ENCODE data around the gene CD1C. TPM values are rescaled to one million over a fixed set of nuclear protein-coding genes. Genes with fewer than 3 reads are reported as not detected.

The CD1C gene
- total and polyA plus RNA-seq, 2 donors (not counting 3 experiments of a cell fraction or from before 2014, with no cell fraction given) = not detected

- POLR2A ChIA-PET = no interaction called here
- dilution Hi-C loops (cut with MboI; ENCODE audit: extremely low pct_ligation_motif_present, low sequenced_read_pairs) = no loop called here
- no peaks in the 10 kb centered on the region for H3K4me1 ChIP-seq (ENCODE audit: control insufficient read depth, extremely low read depth, insufficient read depth, low read length)
- CTCF ChIA-PET = no interaction called here
- no peak for DNase-seq (ENCODE audit: low read depth, low spot score)
- H3K36me3 ChIP-seq (ENCODE audit: control insufficient read depth in 2 of 2, extremely low read depth in 1 of 2, insufficient read depth in 2 of 2, low read length in 2 of 2) = no peaks in the 10 kb centered on the region
- intact Hi-C loops (cut with micrococcal nuclease) = no loop called here
- no peaks in the 10 kb centered on the region for H3K27me3 ChIP-seq (ENCODE audit: control insufficient read depth in 2 of 2, insufficient read depth in 2 of 2, low read length in 2 of 2)
- no peak overlapping the region for H2AFZ ChIP-seq (ENCODE audit: low read depth, low read length)
- no peak overlapping the region for H3K4me2 ChIP-seq (ENCODE audit: insufficient read depth, low read length)
- no peak for FAIRE-seq
- BruUV-seq (replicated peaks) = no TSS peak
- H3K9me1 ChIP-seq (replicated peaks; ENCODE audit: control insufficient read depth, extremely low read depth, insufficient read depth, low read length) = no peaks in the 10 kb centered on the region
- H4K20me1 ChIP-seq (replicated peaks; ENCODE audit: control insufficient read depth, extremely low read depth, insufficient read depth, low read length) = no peaks in the 10 kb centered on the region
- TF ChIP-seq GATA2 (IDR thresholded peaks at IDR 0.05; ENCODE audit: insufficient read depth, insufficient read length, low read depth, low read length) (no peak), JUN (IDR thresholded peaks at IDR 0.05; ENCODE audit: borderline replicate concordance, insufficient read depth, insufficient read length, low read depth) (no peak), CTCF (IDR thresholded peaks at IDR 0.05; ENCODE audit: extremely low read depth in 1 of 2, insufficient read depth in 1 of 2, low read depth in 1 of 2, low read length in 2 of 2) (no peak), MYC (IDR thresholded peaks at IDR 0.05; ENCODE audit: low read depth, low read length) (no peak), POLR2AphosphoS5 (IDR thresholded peaks at IDR 0.05; ENCODE audit: insufficient read depth, low read depth, low read length) (no peak), FOS (IDR thresholded peaks at IDR 0.05; ENCODE audit: borderline replicate concordance, insufficient read depth, low read length) (no peak), MAX (IDR thresholded peaks at IDR 0.05; ENCODE audit: insufficient read depth, insufficient read length) (no peak), POLR2A (IDR thresholded peaks at IDR 0.05; ENCODE audit: low read depth, low read length) (no peak), EZH2 (IDR thresholded peaks at IDR 0.05; ENCODE audit: borderline replicate concordance, low read depth, low read length, severe bottlenecking) (no peak)
- no peak overlapping the region for H3K4me3 ChIP-seq (replicated peaks in 1 of 3; ENCODE audit: insufficient read depth in 1 of 3, low read depth in 1 of 3, low read length in 3 of 3)
- H3K27ac ChIP-seq (ENCODE audit: insufficient read depth, low read depth, low read length) = no peak overlapping the region
- no peak overlapping the region for H3K9ac ChIP-seq (replicated peaks; ENCODE audit: extremely low read depth, insufficient read depth, low read length)
- H3K79me2 ChIP-seq (ENCODE audit: control insufficient read depth, insufficient read depth, low read length) = no peaks in the 10 kb centered on the region
- H3K9me3 ChIP-seq (replicated peaks; ENCODE audit: control insufficient read depth, insufficient read depth, low read length) = peaks cover 2% of the 10 kb centered on the region
Observed at GRCh38 chr1:158295791-158296190, 6.1 kb downstream of the CD1C start.
